GM12892 (cell line): ENCODE measurements around the gene HBEGF.
A peak's percentile ranks its signal among the peaks of the same experiment; 100 is the strongest.

ENCODE experiments used
- DNase-seq: peaks from one replicate; pipeline ENCODE4 v3.0.0; 2011; ENCODE audit not compliant: insufficient read length
- FAIRE-seq: peaks from 2 replicates; lab custom pipeline; 2011; peaks lifted over from hg19 to GRCh38; lab: Jason Lieb, UNC
- POLR2A ChIP-seq: IDR thresholded peaks from 2 replicates; pipeline ENCODE4 v1.6.1; 2011; ENCODE audit warnings: low read depth, low read length, control low read depth
- POLR2AphosphoS5 ChIP-seq: IDR thresholded peaks from 2 replicates; pipeline ENCODE4 v1.6.1; 2011; ENCODE audit warnings: low read depth, low read length, control low read depth
- TAF1 ChIP-seq: IDR thresholded peaks from 2 replicates; pipeline ENCODE4 v1.6.1; 2011; ENCODE audit warnings: low read depth, mild to moderate bottlenecking, control low read depth, low read length, borderline replicate concordance

The HBEGF gene

DNA sequence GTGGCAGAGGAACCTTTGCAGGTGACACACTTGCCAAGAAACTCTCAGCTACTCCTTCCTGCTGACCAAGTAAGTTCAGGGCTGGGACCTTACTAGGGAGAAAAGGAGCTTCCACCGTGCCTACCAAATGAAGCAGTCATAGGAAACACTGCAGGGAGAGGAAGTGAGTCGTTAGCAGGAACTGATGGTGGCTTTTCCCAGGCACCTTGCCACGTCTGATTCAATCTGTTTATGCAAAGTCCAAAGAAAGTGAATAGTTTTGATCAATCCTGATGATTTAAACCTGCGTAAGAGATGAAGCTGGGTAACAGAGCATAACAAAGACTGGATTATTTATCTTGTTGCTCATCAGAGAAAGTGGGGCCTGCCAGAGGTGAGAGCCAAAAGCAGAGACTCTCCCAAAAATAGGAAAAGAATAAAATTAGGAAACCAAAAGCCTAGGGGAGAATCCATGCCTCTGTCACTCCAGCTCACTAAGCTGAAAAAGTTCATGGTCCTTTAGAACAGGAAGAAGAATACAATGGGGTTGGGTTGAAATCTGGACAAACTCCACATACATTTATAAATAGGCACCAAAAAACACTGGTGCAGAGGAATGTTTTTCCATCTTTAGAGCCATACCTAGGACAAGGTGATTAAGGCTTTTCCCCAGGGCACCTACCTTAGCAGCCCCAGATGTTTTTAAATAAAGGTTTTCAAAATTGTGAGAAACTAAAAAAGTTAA lies 34.2 kb downstream of the HBEGF start:
- TF ChIP-seq POLR2AphosphoS5 (no peak), TAF1 (no peak), POLR2A (no peak)
- FAIRE-seq (no peak), DNase-seq (no peak)

- no peak for FAIRE-seq
- TF ChIP-seq TAF1 (no peak), POLR2A (no peak), POLR2AphosphoS5 (no peak)
- no peak for DNase-seq
These were observed 35.4 kb downstream of the HBEGF start for GRCh38 chr5:140311011-140311467.

- FAIRE-seq, result no peak
These were observed 36.0 kb downstream of the HBEGF start for GRCh38 chr5:140310434-140310833.

GRCh38 chr5:140309706-140310249 lies 36.6 kb downstream of the HBEGF start:
- no peak for TF ChIP-seq TAF1
- no peak for TF ChIP-seq POLR2A
- TF ChIP-seq POLR2AphosphoS5, result no peak
- DNase-seq (no peak), FAIRE-seq (no peak)

More at GRCh38 chr5:140310434-140310833, 36.0 kb downstream of the HBEGF start:
- DNase-seq, result no peak
- TF ChIP-seq POLR2A (no peak), TAF1 (no peak), POLR2AphosphoS5 (no peak)

DNA sequence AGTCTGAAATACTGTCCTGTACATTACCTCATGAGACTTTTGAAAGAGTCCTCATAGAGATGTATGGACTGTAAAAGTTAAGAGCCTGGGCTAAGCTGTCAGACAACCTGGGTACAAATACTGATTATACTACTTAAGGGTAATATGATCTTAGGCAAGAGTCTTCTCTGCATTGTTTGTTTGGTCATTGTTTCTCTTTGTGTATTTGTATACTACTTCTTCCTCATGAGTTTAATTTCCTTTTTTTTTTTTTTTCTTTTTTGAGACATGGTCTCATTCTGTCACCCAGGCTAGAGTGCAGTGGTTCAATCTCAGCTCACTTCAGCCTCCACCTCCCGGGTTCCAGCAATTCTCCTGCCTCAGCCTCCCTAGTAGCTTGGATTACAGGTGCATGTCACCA lies 40.9 kb downstream of the HBEGF start:
- TF ChIP-seq TAF1, result no peak
- no peak for TF ChIP-seq POLR2AphosphoS5
- TF ChIP-seq POLR2A, result no peak
- no peak for FAIRE-seq
- DNase-seq, result no peak

DNA sequence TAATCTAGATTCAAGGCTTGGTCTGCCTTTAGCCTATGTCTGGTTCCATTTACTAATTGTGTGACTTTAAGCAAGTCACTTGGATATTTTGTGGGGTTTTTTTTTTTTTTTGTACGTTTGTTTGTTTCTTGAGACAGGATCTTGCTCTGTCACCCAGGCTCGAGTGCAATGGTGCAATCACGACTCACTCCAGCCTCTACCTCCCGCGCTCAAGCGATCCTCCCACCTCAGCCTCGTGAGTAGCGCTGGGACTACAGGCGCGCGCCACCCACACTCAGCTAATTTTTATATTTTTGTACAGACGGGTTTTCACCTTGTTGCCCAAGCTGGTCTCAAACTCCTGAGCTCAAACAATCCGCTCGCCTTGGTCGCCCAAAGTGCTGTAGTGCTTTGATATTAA lies 42.4 kb downstream of the HBEGF start:
- no peak for TF ChIP-seq POLR2A
- no peak for TF ChIP-seq POLR2AphosphoS5
- no peak for TF ChIP-seq TAF1
- FAIRE-seq, result no peak
- DNase-seq, result no peak

DNA sequence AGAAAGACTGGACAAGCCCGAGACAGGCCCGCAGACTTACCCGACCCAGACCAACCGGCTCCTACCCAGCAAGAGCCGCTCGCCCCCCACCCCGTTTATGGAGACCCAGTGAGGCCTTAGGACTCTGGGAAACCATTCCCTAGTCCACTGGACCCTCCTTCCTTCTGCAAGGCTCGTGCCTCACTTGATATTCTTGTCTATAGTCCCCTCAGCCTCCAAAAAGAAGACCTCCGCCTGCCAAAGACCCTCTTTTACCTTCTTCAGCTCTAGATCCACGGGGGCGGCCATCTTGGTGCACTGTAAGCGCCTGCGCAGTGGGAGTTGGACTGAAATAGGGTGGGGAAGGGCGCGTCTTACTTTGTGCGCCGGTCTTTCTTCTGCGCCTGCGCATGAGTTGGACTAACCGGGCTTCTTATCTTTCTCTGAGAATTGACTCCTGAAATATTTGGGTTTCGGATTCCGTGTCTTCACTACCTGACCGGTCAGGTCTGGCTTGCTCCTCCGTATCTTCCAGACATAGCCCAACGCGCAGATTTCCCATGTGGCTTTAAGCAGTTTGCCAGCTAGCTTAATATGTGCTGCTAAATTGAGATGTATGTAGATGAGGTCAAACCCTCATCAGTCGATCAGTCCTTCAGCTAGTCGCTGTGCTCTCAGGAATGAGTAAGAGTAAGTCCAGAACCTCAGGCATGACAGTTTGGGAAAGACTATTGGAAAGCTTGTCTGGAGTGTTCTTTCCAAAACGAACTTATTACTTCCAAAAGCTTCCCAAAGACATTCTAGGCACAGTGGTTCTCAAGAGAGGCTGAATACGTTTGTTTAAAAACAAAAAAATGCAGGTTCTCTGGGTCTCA lies 43.4 kb downstream of the HBEGF start, which contains the start of gene PFDN1:
Gene PFDN1 (minus strand): TSS at position 316 of the 854 bp plus-strand sequence. CDS start 28 bp downstream, at position 288.
- no peak; the same call in 1 of the 2 replicates for TF ChIP-seq POLR2AphosphoS5
- peak; percentile 55; the same call in 1 of the 2 replicates for TF ChIP-seq TAF1
- peak; percentile 66 for TF ChIP-seq POLR2A
- DNase-seq (peak; percentile 86), FAIRE-seq (peak; percentile 90)

DNA sequence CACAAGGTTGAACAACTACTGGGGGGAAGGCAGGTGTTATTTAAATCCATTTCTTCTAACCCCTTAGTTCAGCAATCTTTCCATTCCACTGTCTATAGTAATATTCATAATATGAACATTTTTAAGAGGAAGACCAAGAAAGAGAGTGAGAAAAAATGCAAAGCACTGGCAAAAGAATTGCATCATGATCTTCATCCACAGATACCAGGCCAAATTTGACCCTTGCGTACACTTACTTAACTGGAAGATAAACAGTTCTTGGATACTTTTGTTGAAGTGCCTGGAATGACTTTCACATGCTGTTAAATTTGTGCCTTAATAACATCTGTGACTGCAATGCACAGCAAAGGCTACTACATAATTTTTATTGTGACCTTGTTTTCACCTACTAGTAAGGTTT lies 45.3 kb downstream of the HBEGF start:
- no peak for TF ChIP-seq POLR2AphosphoS5
- TF ChIP-seq POLR2A, result no peak
- no peak for TF ChIP-seq TAF1
- peak; percentile 5 for FAIRE-seq
- no peak for DNase-seq

GRCh38 chr5:140299056-140299455 lies 47.3 kb downstream of the HBEGF start:
- FAIRE-seq, result no peak
- TF ChIP-seq POLR2AphosphoS5, result no peak
- TF ChIP-seq TAF1, result no peak
- TF ChIP-seq POLR2A, result no peak

GRCh38 chr5:140298183-140298601 lies 48.2 kb downstream of the HBEGF start:
- DNase-seq (no peak), FAIRE-seq (no peak)
- TF ChIP-seq TAF1 (no peak), POLR2A (no peak), POLR2AphosphoS5 (no peak)

More at GRCh38 chr5:140299056-140299455, 47.3 kb downstream of the HBEGF start:
- DNase-seq, result no peak

- no peak for FAIRE-seq
- no peak for TF ChIP-seq POLR2A
- no peak for TF ChIP-seq TAF1
- TF ChIP-seq POLR2AphosphoS5, result no peak
- DNase-seq, result no peak
These were observed 49.1 kb downstream of the HBEGF start for GRCh38 chr5:140297283-140297682.
